C4-2B (cell line): Measurements from ENCODE around the gene MACROH2A2.

Experiments
- CTCF ChIP-seq: fragments of 450-650 bp; conservative IDR thresholded peaks from 2 replicates; pipeline ENCODE4 v1.5.1; 2017; ENCODE audit warnings: mild to moderate bottlenecking
- ZFX ChIP-seq: fragments of 450-650 bp; IDR thresholded peaks from 2 replicates; pipeline ENCODE4 v1.6.1; 2017

DNA sequence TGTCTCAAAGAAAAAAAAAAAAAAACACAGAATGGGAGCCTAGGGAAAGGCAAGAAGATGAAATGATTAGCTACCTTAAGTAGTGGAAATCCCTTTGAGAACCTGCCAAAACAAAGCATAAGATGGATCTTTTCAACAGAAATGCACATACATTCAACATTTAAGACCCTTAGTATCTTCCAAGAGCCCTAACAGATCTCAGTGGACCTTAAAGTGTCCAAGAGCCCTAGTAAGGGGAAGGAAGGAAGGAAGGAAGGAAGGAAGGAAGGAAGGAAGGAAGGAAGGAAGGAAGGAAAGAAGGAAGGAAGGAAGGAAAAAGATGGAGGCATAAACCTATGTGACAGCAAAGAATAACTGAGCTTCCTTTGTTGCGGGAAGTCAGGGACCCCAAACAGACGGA, 11.6 kb upstream of the MACROH2A2 start:
- TF ChIP-seq CTCF = no peak
- TF ChIP-seq ZFX = no peak
